Sigmoid colon (tissue), 4 donors: ENCODE data around the gene EYA3.

Source experiments
- POLR2A ChIP-seq, 2 donors: fragments of 450-650 bp; IDR thresholded peaks; one replicate each; pipeline ENCODE4 v1.6.1; 2016; ENCODE audit warnings: antibody characterized with exemption in 2 of 2, mild to moderate bottlenecking in 2 of 2, moderate library complexity in 2 of 2
- POLR2AphosphoS5 ChIP-seq, 4 donors: sonication (generic); formaldehyde crosslinking; IDR thresholded peaks; one replicate each; pipeline ENCODE4 v1.6.1; 2017; ENCODE audit warnings: antibody characterized with exemption in 4 of 4
- TF ChIP-seq, protein P1 (sequence below), 4 experiments: fragments of 450-650 bp in 3 of 4; fragments of 200-600 bp in 1 of 4; IDR thresholded peaks; one replicate each; pipeline ENCODE4 v1.5.1; 2016 to 2019; ENCODE audit warnings: antibody characterized with exemption in 4 of 4, mild to moderate bottlenecking in 3 of 4, moderate library complexity in 2 of 4

DNA sequence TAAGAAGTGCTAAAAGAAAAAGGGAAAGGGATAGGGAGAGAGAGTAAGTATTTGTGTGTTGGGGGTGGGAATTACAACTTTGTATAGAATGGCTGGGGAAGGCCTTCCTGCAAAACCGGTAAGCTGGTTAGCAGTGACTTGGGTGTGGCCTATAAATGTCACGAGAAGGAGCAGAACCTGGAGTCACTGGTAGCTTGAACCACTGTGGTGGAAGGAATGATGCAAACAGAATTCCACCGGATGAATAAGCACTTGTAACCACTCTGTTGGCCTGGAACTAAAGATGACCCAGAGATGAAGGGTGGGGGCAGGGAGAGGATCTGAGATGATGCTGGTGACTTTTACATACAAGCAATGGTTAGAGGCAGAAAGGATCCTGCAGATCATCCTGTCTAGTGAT lies 119.7 kb downstream of the EYA3 start:
- TF ChIP-seq POLR2AphosphoS5 (IDR thresholded peaks at IDR 0.05): no peak
- TF ChIP-seq, protein P1, sequence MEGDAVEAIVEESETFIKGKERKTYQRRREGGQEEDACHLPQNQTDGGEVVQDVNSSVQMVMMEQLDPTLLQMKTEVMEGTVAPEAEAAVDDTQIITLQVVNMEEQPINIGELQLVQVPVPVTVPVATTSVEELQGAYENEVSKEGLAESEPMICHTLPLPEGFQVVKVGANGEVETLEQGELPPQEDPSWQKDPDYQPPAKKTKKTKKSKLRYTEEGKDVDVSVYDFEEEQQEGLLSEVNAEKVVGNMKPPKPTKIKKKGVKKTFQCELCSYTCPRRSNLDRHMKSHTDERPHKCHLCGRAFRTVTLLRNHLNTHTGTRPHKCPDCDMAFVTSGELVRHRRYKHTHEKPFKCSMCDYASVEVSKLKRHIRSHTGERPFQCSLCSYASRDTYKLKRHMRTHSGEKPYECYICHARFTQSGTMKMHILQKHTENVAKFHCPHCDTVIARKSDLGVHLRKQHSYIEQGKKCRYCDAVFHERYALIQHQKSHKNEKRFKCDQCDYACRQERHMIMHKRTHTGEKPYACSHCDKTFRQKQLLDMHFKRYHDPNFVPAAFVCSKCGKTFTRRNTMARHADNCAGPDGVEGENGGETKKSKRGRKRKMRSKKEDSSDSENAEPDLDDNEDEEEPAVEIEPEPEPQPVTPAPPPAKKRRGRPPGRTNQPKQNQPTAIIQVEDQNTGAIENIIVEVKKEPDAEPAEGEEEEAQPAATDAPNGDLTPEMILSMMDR (IDR thresholded peaks at IDR 0.05): no peak
- TF ChIP-seq POLR2A (IDR thresholded peaks at IDR 0.05): no peak
